ENCODE measurements around the gene MAD1L1.
"Not testable (repeated sequence)": the region's sequence is repeated elsewhere in the genome, so short reads cannot be mapped to it uniquely, and the experiment has no call there.

MAD1L1 gene

GRCh38 chr7:1844336-1844950 lies 388.3 kb downstream of the MAD1L1 start:
- Histone ChIP-seq H3K79me2 (ENCODE audit: insufficient read depth, low read depth) (no peaks in the 10 kb centered on the region), H3K36me3 (ENCODE audit: insufficient read depth) (no peaks in the 10 kb centered on the region), H3K4me3 (IDR thresholded peaks at IDR 0.05; ENCODE audit: insufficient read depth, low read depth, low read length) (no peak overlapping the region), H3K9ac (no peak overlapping the region), H3K27ac (no peak overlapping the region), H3K27me3 (ENCODE audit: insufficient read depth, low read depth) (no peaks in the 10 kb centered on the region), H4K20me1 (ENCODE audit: insufficient read depth) (no peaks in the 10 kb centered on the region), H3K4me1 (ENCODE audit: low read depth, poor library complexity, severe bottlenecking) (no peaks in the 10 kb centered on the region), H2AFZ (ENCODE audit: low read depth) (no peak overlapping the region), H3K4me2 (no peak overlapping the region)
- no peak for TF ChIP-seq CTCF (conservative IDR thresholded peaks at IDR 0.05; ENCODE audit: low read depth, low read length)

DNA sequence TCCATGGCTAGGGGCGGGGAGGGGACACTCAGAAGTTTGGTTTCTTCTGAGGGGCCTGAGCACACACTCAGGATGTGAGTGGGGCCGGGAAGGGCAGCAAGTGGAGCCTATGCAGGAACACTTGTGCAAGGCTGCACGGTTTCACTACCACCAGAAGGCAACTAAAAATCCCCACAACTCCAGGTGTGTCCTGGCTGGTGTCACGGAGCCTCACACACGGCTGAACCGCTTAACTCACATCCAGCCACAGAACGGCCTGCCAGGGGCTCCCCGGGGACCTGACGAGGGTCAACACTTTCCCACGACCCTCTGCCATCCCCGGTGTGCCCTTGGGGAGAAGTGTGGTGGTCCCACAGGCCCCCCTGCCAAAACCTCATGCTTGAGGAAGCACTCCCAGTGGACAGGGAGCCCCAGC lies 388.8 kb downstream of the MAD1L1 start:
- no peak overlapping the region for H3K9ac ChIP-seq
- no peaks in the 10 kb centered on the region for H3K79me2 ChIP-seq (ENCODE audit: insufficient read depth, low read depth)
- H3K4me3 ChIP-seq (IDR thresholded peaks at IDR 0.05; ENCODE audit: insufficient read depth, low read depth, low read length): no peak overlapping the region
- no peaks in the 10 kb centered on the region for H3K4me1 ChIP-seq (ENCODE audit: low read depth, poor library complexity, severe bottlenecking)
- TF ChIP-seq CTCF (conservative IDR thresholded peaks at IDR 0.05; ENCODE audit: low read depth, low read length): no peak
- no peak overlapping the region for H2AFZ ChIP-seq (ENCODE audit: low read depth)
- H3K27me3 ChIP-seq (ENCODE audit: insufficient read depth, low read depth): no peaks in the 10 kb centered on the region
- no peaks in the 10 kb centered on the region for H3K36me3 ChIP-seq (ENCODE audit: insufficient read depth)
- no peak overlapping the region for H3K4me2 ChIP-seq
- H4K20me1 ChIP-seq (ENCODE audit: insufficient read depth): no peaks in the 10 kb centered on the region
- no peak overlapping the region for H3K27ac ChIP-seq

DNA sequence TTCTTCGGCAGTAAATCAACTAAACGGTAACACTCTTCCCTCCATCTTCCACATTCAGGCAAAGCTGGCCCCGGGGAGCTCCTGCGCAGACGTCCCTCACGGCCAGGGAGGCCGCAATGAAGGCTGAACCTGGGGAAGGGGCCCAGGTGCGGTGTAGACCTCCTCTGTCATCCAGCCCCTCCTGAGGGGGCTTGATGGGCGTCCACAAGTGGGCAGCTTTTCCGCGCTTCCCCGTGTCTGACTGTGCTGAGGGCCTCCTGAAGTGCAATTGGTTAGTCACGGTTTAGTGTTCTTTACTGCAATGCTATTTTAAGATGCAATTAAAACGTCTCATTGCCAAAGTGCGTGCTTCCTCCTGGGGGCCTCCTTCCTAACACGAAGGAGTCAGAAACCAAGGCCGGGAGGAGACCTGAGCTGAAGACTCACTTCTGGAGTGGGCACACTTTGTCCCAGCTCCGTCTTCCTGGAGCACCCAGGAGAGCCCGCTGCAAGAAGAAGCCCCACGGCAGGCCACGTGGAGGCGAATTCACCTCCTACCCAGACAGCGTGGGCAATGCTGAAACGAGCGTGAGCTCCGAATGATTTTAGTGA lies 389.4 kb downstream of the MAD1L1 start:
- no peak overlapping the region for H2AFZ ChIP-seq (ENCODE audit: low read depth)
- no peaks in the 10 kb centered on the region for H3K36me3 ChIP-seq (ENCODE audit: insufficient read depth)
- H3K4me3 ChIP-seq (IDR thresholded peaks at IDR 0.05; ENCODE audit: insufficient read depth, low read depth, low read length): no peak overlapping the region
- no peak for TF ChIP-seq CTCF (conservative IDR thresholded peaks at IDR 0.05; ENCODE audit: low read depth, low read length)
- H3K4me2 ChIP-seq: no peak overlapping the region
- no peak overlapping the region for H3K27ac ChIP-seq
- H4K20me1 ChIP-seq (ENCODE audit: insufficient read depth): no peaks in the 10 kb centered on the region
- H3K9ac ChIP-seq: no peak overlapping the region
- H3K27me3 ChIP-seq (ENCODE audit: insufficient read depth, low read depth): no peaks in the 10 kb centered on the region
- H3K4me1 ChIP-seq (ENCODE audit: low read depth, poor library complexity, severe bottlenecking): no peaks in the 10 kb centered on the region
- no peaks in the 10 kb centered on the region for H3K79me2 ChIP-seq (ENCODE audit: insufficient read depth, low read depth)

DNA sequence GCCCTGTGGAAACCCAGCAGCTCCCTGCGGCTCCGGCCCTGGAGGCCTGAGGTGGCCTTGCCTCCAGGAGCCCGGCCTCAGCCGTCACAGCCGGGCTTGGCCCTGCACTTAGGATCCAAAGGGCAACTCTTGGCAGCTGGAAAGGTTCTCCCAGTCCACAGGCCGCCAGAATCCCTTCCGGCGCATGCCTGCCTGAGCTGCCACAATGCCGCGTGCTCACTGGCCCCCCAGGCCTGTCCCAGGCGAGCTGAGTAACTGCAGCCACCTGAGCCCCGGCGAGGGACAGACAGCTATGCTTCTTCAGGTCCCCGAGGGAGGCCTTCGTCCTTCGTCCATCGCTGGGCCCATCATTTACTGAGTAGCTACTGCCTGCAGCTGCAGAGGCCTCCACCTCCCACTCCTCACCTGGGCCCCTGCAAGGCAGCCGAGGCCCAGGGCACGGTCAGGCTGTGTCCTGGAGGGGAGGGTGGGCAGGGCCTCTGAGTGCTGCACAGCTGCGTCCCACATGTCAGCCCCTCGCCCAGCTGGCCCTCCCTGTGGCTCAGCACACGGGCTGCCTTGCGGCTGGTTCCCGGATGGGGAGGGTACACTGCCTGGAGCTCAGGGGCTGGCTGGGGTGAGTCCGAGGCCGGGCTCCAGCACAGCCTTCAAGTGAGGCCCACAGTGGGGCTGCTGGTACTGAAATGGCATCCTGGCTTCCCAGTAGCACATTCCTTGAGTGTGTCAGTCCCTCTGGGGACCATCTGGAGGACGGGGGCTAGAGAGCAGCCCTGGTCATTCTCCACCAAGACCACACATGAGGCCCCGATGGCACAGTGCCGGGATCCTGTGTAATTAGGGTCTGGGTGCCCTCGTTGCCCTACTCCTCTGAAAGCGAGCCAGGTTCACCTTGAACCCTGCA lies 390.2 kb downstream of the MAD1L1 start:
- Histone ChIP-seq H3K4me1 (ENCODE audit: low read depth, poor library complexity, severe bottlenecking) (no peaks in the 10 kb centered on the region), H3K9ac (no peak overlapping the region), H3K79me2 (ENCODE audit: insufficient read depth, low read depth) (no peaks in the 10 kb centered on the region), H3K36me3 (ENCODE audit: insufficient read depth) (no peaks in the 10 kb centered on the region), H3K27ac (no peak overlapping the region), H3K27me3 (ENCODE audit: insufficient read depth, low read depth) (no peaks in the 10 kb centered on the region), H2AFZ (ENCODE audit: low read depth) (no peak overlapping the region), H3K4me3 (IDR thresholded peaks at IDR 0.05; ENCODE audit: insufficient read depth, low read depth, low read length) (no peak overlapping the region), H3K4me2 (no peak overlapping the region), H4K20me1 (ENCODE audit: insufficient read depth) (no peaks in the 10 kb centered on the region)
- TF ChIP-seq CTCF (conservative IDR thresholded peaks at IDR 0.05; ENCODE audit: low read depth, low read length): no peak

DNA sequence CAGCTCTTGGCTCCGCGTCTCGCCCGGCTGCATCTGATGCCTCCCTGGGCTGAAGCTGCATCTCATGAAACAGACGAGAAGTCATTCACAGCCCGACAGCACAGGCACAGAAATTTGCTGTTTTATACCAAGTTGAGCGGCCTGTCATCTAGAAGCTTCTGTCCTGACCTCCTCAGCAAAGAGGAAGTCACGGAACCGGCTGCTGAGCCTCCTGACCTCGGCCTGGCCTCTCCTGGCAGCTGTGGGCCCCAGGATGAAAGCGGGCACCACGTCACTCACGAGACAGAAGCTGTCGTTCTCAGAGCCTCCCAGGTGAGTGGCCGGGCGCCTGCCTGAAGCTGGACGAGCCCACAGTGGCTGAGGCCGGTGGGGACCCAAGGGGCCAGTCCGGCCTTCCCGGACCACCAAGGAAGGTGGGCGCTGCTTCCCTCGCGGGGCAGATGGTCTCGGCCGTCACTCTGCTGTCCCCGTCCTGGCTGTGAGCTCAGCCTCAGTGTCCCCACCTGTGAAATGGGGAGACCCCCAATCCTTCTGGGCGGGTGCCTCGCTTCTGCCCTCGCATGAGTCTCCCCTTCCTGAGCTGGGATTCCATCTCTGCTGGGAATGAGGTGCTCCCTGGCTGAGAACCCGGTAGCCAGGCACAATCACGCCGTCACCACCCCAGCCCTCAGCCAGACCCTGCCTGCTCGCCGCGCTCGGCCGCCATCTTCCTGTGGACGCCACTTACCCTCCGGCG lies 391.3 kb downstream of the MAD1L1 start:
- H2AFZ ChIP-seq (ENCODE audit: low read depth); H3K4me3 ChIP-seq (IDR thresholded peaks at IDR 0.05; ENCODE audit: insufficient read depth, low read depth, low read length); H4K20me1 ChIP-seq (ENCODE audit: insufficient read depth); H3K4me1 ChIP-seq (ENCODE audit: low read depth, poor library complexity, severe bottlenecking); H3K79me2 ChIP-seq (ENCODE audit: insufficient read depth, low read depth); H3K4me2 ChIP-seq; H3K27me3 ChIP-seq (ENCODE audit: insufficient read depth, low read depth); H3K27ac ChIP-seq; H3K9ac ChIP-seq; H3K36me3 ChIP-seq (ENCODE audit: insufficient read depth): not testable (repeated sequence)

- not testable (repeated sequence) for H3K36me3 ChIP-seq (ENCODE audit: insufficient read depth); H3K27ac ChIP-seq; H3K4me2 ChIP-seq; H3K79me2 ChIP-seq (ENCODE audit: insufficient read depth, low read depth); H3K9ac ChIP-seq; H3K4me3 ChIP-seq (IDR thresholded peaks at IDR 0.05; ENCODE audit: insufficient read depth, low read depth, low read length); H4K20me1 ChIP-seq (ENCODE audit: insufficient read depth); H3K27me3 ChIP-seq (ENCODE audit: insufficient read depth, low read depth); H3K4me1 ChIP-seq (ENCODE audit: low read depth, poor library complexity, severe bottlenecking); H2AFZ ChIP-seq (ENCODE audit: low read depth)
These were observed 392.0 kb downstream of the MAD1L1 start for GRCh38 chr7:1840744-1841143.
